Keratinocyte (primary cell): ENCODE measurements around the gene CCDC192. TPM values are rescaled to one million over a fixed set of nuclear protein-coding genes. Genes with fewer than 3 reads are reported as not detected.

ENCODE experiments used
- DNase-seq: peaks from one replicate; pipeline ENCODE4 v3.0.0-alpha.2; 2011; ENCODE audit warnings: low read depth, missing footprints, low spot score
- FAIRE-seq: peaks from 2 replicates; lab custom pipeline; 2011; peaks lifted over from hg19 to GRCh38; lab: Jason Lieb, UNC
- H2AFZ ChIP-seq: 2 replicates; pipeline ENCODE4 v1.6.0; 2012; ENCODE audit warnings: low read length, control low read depth, inconsistent platforms; ENCODE audit not compliant: control insufficient read depth
- H3K27ac ChIP-seq: 2 replicates; pipeline ENCODE4 v1.5.1; 2011; ENCODE audit warnings: low read length; ENCODE audit not compliant: control insufficient read depth, insufficient read depth
- H3K27me3 ChIP-seq: 3 replicates; pipeline ENCODE4 v1.6.0; 2011; ENCODE audit warnings: low read length; ENCODE audit not compliant: control insufficient read depth, insufficient read depth; ENCODE audit errors: extremely low read depth
- H3K36me3 ChIP-seq, 2 experiments: 2 replicates in 1 of 2; 3 replicates in 1 of 2; pipeline ENCODE4 v1.5.1; 2011; ENCODE audit warnings: low read length in 2 of 2, mild to moderate bottlenecking in 1 of 2; ENCODE audit not compliant: control insufficient read depth in 2 of 2, insufficient read depth in 2 of 2; ENCODE audit errors: extremely low read depth in 1 of 2
- H3K4me1 ChIP-seq: 3 replicates; pipeline ENCODE4 v1.5.1; 2011; ENCODE audit warnings: low read length; ENCODE audit not compliant: control insufficient read depth, insufficient read depth; ENCODE audit errors: extremely low read depth
- H3K4me2 ChIP-seq: 3 replicates; pipeline ENCODE4 v1.6.0; 2011; ENCODE audit warnings: low read depth, low read length; ENCODE audit not compliant: control insufficient read depth, insufficient read depth; ENCODE audit errors: extremely low read depth
- H3K4me3 ChIP-seq, 3 experiments: fragments of 200-600 bp in 1 of 3; sonication (generic) in 1 of 3; 2 replicates in 2 of 3; 3 replicates in 1 of 3; pipeline ENCODE4 v1.5.1; 2011 to 2016; ENCODE audit warnings: low read length in 3 of 3, mild to moderate bottlenecking in 3 of 3, control low read depth in 2 of 3, inconsistent platforms in 1 of 3, low read depth in 1 of 3, mixed read lengths in 1 of 3, mixed run types in 1 of 3, moderate library complexity in 1 of 3; ENCODE audit not compliant: control insufficient read depth in 2 of 3, insufficient read depth in 2 of 3; ENCODE audit errors: extremely low read depth in 1 of 3
- H3K79me2 ChIP-seq: 2 replicates; pipeline ENCODE4 v1.6.0; 2012; ENCODE audit warnings: low read length; ENCODE audit not compliant: control insufficient read depth, insufficient read depth
- H3K9ac ChIP-seq: 3 replicates; pipeline ENCODE4 v1.6.0; 2011; ENCODE audit warnings: low read length; ENCODE audit not compliant: control insufficient read depth, insufficient read depth; ENCODE audit errors: extremely low read depth
- H3K9me1 ChIP-seq: 3 replicates; pipeline ENCODE4 v1.6.0; 2011; ENCODE audit warnings: low read length; ENCODE audit not compliant: control insufficient read depth, insufficient read depth; ENCODE audit errors: extremely low read depth
- H3K9me3 ChIP-seq: 2 replicates; pipeline ENCODE4 v1.5.1; 2012; ENCODE audit warnings: low read depth, low read length; ENCODE audit not compliant: control insufficient read depth
- H4K20me1 ChIP-seq: 3 replicates; pipeline ENCODE4 v1.6.0; 2011; ENCODE audit warnings: low read length; ENCODE audit not compliant: control insufficient read depth, insufficient read depth; ENCODE audit errors: extremely low read depth
- EZH2 ChIP-seq: IDR thresholded peaks from one replicate; pipeline ENCODE4 v1.6.1; 2012; ENCODE audit warnings: inconsistent platforms, mild to moderate bottlenecking, low read length, moderate library complexity
- dilution Hi-C: fragments of 300-500 bp; cut with MboI; formaldehyde crosslinking; loops from one replicate; pipeline ENCODE4 v1.7.0; 2020; ENCODE audit warnings: low sequenced_read_pairs; ENCODE audit not compliant: extremely low pct_ligation_motif_present
- polyA plus RNA-seq, 5 experiments: library from polyadenylated mRNA; depleted of rRNA in 3 of 5; stranded (reverse) in 3 of 5; stranded (forward) in 1 of 5; unstranded in 1 of 5; fragments of >200 nt; gene quantifications; 1 replicate in 1 of 5; 2 replicates in 3 of 5; 3 replicates in 1 of 5; pipeline versions ENCODE4 v1.2.1 to v1.2.3, GENCODE V29; 2011 to 2012; ENCODE audit warnings: missing spikeins in 2 of 5, low read depth in 1 of 5, low replicate concordance in 1 of 5
- TF ChIP-seq, protein P1 (sequence below), 3 experiments: IDR thresholded peaks in 1 of 3; conservative IDR thresholded peaks in 1 of 3; optimal IDR thresholded peaks in 1 of 3; 2 replicates in 2 of 3; 3 replicates in 1 of 3; pipeline versions ENCODE3 to v1.5.1; 2011; ENCODE audit warnings: low read length in 3 of 3, mild to moderate bottlenecking in 3 of 3, moderate library complexity in 2 of 3, control low read depth in 1 of 3, inconsistent platforms in 1 of 3; ENCODE audit not compliant: insufficient read depth in 2 of 3; ENCODE audit errors: extremely low read depth in 1 of 3

The CCDC192 gene
- polyA plus RNA-seq, 1 donor (not counting 4 experiments of a cell fraction or from before 2014, with no cell fraction given): not detected

DNA sequence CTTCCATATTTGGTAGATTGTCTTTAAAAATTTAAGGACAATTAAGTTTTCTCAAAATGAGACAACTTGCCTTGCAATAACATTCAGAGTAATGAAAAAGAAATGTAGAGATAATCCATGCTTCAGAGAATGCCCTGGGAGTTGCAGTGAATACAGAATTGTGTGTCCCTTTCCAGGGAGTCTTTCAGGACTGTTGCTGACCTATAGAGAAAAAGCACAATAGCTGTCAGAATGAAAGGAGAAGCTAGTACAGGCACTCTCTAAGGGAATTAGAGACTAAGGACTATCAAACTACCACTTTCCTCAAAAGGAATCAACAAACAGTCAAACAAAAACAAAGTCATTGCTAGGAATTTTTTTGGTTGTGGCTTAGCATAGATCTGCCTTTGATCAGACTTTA is 93.0 kb downstream of the CCDC192 start:
- TF ChIP-seq EZH2: no peak
- TF ChIP-seq, protein P1, sequence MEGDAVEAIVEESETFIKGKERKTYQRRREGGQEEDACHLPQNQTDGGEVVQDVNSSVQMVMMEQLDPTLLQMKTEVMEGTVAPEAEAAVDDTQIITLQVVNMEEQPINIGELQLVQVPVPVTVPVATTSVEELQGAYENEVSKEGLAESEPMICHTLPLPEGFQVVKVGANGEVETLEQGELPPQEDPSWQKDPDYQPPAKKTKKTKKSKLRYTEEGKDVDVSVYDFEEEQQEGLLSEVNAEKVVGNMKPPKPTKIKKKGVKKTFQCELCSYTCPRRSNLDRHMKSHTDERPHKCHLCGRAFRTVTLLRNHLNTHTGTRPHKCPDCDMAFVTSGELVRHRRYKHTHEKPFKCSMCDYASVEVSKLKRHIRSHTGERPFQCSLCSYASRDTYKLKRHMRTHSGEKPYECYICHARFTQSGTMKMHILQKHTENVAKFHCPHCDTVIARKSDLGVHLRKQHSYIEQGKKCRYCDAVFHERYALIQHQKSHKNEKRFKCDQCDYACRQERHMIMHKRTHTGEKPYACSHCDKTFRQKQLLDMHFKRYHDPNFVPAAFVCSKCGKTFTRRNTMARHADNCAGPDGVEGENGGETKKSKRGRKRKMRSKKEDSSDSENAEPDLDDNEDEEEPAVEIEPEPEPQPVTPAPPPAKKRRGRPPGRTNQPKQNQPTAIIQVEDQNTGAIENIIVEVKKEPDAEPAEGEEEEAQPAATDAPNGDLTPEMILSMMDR (optimal IDR thresholded peaks at IDR 0.05 in 1 of 3, IDR thresholded peaks at IDR 0.05 in 1 of 3, conservative IDR thresholded peaks at IDR 0.05 in 1 of 3; ENCODE audit: extremely low read depth in 1 of 3, insufficient read depth in 2 of 3, low read length in 3 of 3): no peak
- H3K27ac ChIP-seq: no peak overlapping the region
- H4K20me1 ChIP-seq: no peaks in the 10 kb centered on the region
- no peaks in the 10 kb centered on the region for H3K9me1 ChIP-seq
- H2AFZ ChIP-seq: no peak overlapping the region
- H3K27me3 ChIP-seq: no peaks in the 10 kb centered on the region
- no peak overlapping the region for H3K4me3 ChIP-seq
- H3K4me2 ChIP-seq: no peak overlapping the region
- H3K4me1 ChIP-seq: peaks cover 2% of the 10 kb centered on the region
- no peak for FAIRE-seq
- no peaks in the 10 kb centered on the region for H3K36me3 ChIP-seq
- H3K9me3 ChIP-seq: no peaks in the 10 kb centered on the region
- dilution Hi-C loops: no loop called here
- no peak for DNase-seq
- no peaks in the 10 kb centered on the region for H3K79me2 ChIP-seq
- no peak overlapping the region for H3K9ac ChIP-seq

DNA sequence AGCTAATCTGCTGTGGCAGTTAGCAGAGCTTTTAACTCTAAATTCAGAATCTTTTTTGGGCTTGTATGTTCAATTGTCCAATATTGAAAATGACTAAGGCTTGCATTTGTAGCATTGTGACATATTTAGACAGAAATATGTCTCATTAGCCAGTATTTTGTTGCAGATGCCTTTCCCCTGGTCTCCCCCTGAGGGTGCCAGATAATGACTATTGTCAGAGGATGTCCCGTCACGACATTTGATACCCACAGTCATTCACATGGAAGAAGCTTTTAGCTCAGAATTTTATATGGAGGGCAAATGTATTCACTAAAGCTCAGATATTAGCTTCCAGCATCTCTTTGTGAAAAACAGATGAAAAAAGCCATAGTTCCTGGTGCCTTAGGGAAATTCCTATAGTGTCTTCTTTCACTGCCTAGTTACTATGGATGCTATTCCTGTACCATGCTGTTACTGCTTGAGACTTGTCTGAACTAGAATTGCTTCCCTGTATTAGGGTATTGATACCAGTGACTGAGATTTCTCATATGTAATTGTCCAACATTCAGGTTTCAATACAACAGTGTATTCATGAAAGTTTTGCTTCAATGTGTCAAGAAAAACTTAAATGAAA is 96.2 kb downstream of the CCDC192 start:
- FAIRE-seq: peak; percentile 43
- no peak overlapping the region for H3K4me3 ChIP-seq

More for the DNA sequence above, 96.2 kb downstream of the CCDC192 start:
- dilution Hi-C loops: no loop called here
- no peaks in the 10 kb centered on the region for H3K9me3 ChIP-seq
- no peak overlapping the region for H2AFZ ChIP-seq
- H3K36me3 ChIP-seq: no peaks in the 10 kb centered on the region
- no peak for DNase-seq
- no peaks in the 10 kb centered on the region for H4K20me1 ChIP-seq
- no peak overlapping the region for H3K4me2 ChIP-seq
- H3K4me1 ChIP-seq: peaks cover 10% of the 10 kb centered on the region
- no peak overlapping the region for H3K9ac ChIP-seq
- H3K27me3 ChIP-seq: no peaks in the 10 kb centered on the region
- TF ChIP-seq EZH2: no peak
- TF ChIP-seq, protein P1 (optimal IDR thresholded peaks at IDR 0.05 in 1 of 3, IDR thresholded peaks at IDR 0.05 in 1 of 3, conservative IDR thresholded peaks at IDR 0.05 in 1 of 3; ENCODE audit: extremely low read depth in 1 of 3, insufficient read depth in 2 of 3, low read length in 3 of 3): peak in 1 of 3 experiments; percentile 7
- no peak overlapping the region for H3K27ac ChIP-seq
- no peaks in the 10 kb centered on the region for H3K79me2 ChIP-seq
- H3K9me1 ChIP-seq: no peaks in the 10 kb centered on the region
